Measurements from ENCODE around the gene KAZN. TPM values are rescaled to one million over a fixed set of nuclear protein-coding genes. Genes with fewer than 3 reads are reported as not detected.

Gene KAZN
- total and polyA plus RNA-seq, 8 donors = 1.2 to 50.7 (median 6.8) TPM

- Histone ChIP-seq H3K36me3 (no peaks in the 10 kb centered on the region), H3K4me1 (no peaks in the 10 kb centered on the region), H3K27me3 (no peaks in the 10 kb centered on the region), H3K4me3 (no peak overlapping the region), H3K9me3 (peaks cover 0 to 7% (median 0%) of the 10 kb centered on the region in 4 donors), H3K27ac (no peak overlapping the region)
- TF ChIP-seq EP300 (IDR thresholded peaks at IDR 0.05) (no peak), CTCF (IDR thresholded peaks at IDR 0.05) (no peak), POLR2AphosphoS5 (IDR thresholded peaks at IDR 0.05) (no peak), POLR2A (IDR thresholded peaks at IDR 0.05) (no peak)
- no peak for DNase-seq
- 48 to 57% (median 51%) methylated on average over 5 of the region's 5 CpGs for WGBS, 5 donors
- intact Hi-C loops (cut with DNase I; ENCODE audit: low total_unique reads) = no loop called here
These were observed 237.2 kb downstream of the KAZN start for GRCh38 chr1:14835725-14836124.

DNA sequence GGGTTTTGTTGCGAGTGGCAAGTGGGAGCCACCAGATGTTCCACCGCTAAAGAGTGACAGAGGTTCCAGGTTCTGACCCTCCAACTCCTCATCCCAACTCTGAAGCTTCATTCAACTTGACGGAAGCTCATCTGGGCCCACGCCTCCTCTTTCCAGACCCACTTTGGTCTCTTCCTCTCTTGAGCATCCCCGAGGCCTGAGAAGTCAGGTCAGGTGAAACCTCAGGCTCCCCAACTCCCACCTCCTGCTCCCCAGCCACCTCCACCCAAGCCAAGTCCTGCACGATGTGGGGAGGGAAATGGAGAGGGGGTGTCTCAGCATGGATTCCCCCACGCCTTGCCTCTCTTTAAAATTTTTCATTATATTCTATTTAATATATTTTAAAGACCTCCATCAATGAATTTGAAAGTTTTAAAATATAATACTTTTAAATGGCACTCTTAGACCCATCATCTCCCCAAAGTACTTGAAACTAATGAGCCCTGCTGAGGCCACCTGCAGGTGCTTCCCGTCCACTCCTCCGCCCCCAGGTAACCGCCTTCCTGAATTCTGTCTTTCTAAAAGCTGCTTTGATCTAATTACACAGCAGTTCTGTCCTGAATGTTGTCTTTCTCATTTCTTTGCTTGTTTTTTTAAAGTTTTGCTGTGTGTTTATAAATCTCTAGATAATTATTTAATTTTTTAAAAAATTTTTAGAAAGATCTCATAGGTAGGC, 238.1 kb downstream of the KAZN start:
- Histone ChIP-seq H3K9me3 (peaks cover 3 to 13% (median 3%) of the 10 kb centered on the region in 4 donors), H3K27ac (no peak overlapping the region), H3K36me3 (no peaks in the 10 kb centered on the region), H3K4me1 (no peaks in the 10 kb centered on the region), H3K4me3 (no peak overlapping the region), H3K27me3 (no peaks in the 10 kb centered on the region)
- WGBS, 5 donors = 80 to 82% (median 82%) methylated on average over 10 of the region's 10 CpGs
- intact Hi-C loops (cut with DNase I; ENCODE audit: low total_unique reads) = no loop called here
- DNase-seq = no peak
- TF ChIP-seq CTCF (IDR thresholded peaks at IDR 0.05) = no peak
- TF ChIP-seq POLR2A (IDR thresholded peaks at IDR 0.05) = no peak
- TF ChIP-seq EP300 (IDR thresholded peaks at IDR 0.05) = no peak
- TF ChIP-seq POLR2AphosphoS5 (IDR thresholded peaks at IDR 0.05) = no peak

DNA sequence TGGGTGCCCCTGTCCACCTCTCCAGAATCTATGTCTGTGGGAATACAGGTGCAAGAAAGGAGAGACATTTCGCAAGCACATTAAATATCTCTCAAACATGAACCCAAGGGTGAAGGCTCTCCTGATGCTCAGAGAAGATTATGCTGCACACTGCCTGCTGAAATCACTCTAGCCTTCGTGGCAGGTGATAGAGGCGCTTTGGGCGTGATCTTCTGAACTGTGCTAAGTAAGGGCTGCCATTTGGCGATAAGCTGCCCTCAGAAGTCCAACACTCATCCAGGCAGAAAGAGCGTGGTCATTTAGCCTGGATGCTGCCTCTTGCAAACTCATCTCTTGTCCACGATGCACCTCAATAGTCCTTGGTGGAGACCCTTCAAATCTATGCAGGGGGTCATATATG, 241.9 kb downstream of the KAZN start:
- intact Hi-C loops (cut with DNase I; ENCODE audit: low total_unique reads) = no loop called here
- Histone ChIP-seq H3K27ac (no peak overlapping the region), H3K4me1 (no peaks in the 10 kb centered on the region), H3K4me3 (no peak overlapping the region), H3K36me3 (no peaks in the 10 kb centered on the region), H3K9me3 (peaks cover 11 to 30% (median 17%) of the 10 kb centered on the region in 4 donors), H3K27me3 (no peaks in the 10 kb centered on the region)
- no peak for DNase-seq
- no peak for TF ChIP-seq CTCF (IDR thresholded peaks at IDR 0.05)
- TF ChIP-seq EP300 (IDR thresholded peaks at IDR 0.05) = no peak
- no peak for TF ChIP-seq POLR2A (IDR thresholded peaks at IDR 0.05)
- no peak for TF ChIP-seq POLR2AphosphoS5 (IDR thresholded peaks at IDR 0.05)
- WGBS, 5 donors = 85 to 95% (median 92%) methylated on average over 7 of the region's 7 CpGs

GRCh38 chr1:14841456-14841855, 243.0 kb downstream of the KAZN start:
- intact Hi-C loops (cut with DNase I; ENCODE audit: low total_unique reads) = no loop called here
- H3K27ac ChIP-seq = no peak overlapping the region
- H3K9me3 ChIP-seq = peaks cover 11 to 30% (median 17%) of the 10 kb centered on the region in 4 donors
- H3K36me3 ChIP-seq = no peaks in the 10 kb centered on the region
- WGBS, 5 donors = 80 to 89% (median 87%) methylated on average over 2 of the region's 2 CpGs
- no peaks in the 10 kb centered on the region for H3K27me3 ChIP-seq
- TF ChIP-seq EP300 (IDR thresholded peaks at IDR 0.05) (no peak), POLR2AphosphoS5 (IDR thresholded peaks at IDR 0.05) (no peak), POLR2A (IDR thresholded peaks at IDR 0.05) (no peak), CTCF (IDR thresholded peaks at IDR 0.05) (no peak)
- no peak for DNase-seq
- no peak overlapping the region for H3K4me3 ChIP-seq
- H3K4me1 ChIP-seq = no peaks in the 10 kb centered on the region
